ENCODE results near the gene CDH2.

GRCh38 chr18:28059861-28060260 lies 117.1 kb downstream of the CDH2 start:
- TF ChIP-seq, protein P1, sequence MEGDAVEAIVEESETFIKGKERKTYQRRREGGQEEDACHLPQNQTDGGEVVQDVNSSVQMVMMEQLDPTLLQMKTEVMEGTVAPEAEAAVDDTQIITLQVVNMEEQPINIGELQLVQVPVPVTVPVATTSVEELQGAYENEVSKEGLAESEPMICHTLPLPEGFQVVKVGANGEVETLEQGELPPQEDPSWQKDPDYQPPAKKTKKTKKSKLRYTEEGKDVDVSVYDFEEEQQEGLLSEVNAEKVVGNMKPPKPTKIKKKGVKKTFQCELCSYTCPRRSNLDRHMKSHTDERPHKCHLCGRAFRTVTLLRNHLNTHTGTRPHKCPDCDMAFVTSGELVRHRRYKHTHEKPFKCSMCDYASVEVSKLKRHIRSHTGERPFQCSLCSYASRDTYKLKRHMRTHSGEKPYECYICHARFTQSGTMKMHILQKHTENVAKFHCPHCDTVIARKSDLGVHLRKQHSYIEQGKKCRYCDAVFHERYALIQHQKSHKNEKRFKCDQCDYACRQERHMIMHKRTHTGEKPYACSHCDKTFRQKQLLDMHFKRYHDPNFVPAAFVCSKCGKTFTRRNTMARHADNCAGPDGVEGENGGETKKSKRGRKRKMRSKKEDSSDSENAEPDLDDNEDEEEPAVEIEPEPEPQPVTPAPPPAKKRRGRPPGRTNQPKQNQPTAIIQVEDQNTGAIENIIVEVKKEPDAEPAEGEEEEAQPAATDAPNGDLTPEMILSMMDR (conservative IDR thresholded peaks at IDR 0.05; ENCODE audit: low read depth, low read length): no peak
- TF ChIP-seq EZH2 (IDR thresholded peaks at IDR 0.05; ENCODE audit: borderline replicate concordance, low read depth, low read length, poor library complexity, severe bottlenecking): no peak

All from A673 (cell line).